Effector memory CD4-positive, alpha-beta T cell (primary cell): ENCODE data around the gene ABCG1.

Experiments used
- DNase-seq, 3 donors: peaks; one replicate each; pipeline ENCODE4 v3.0.0-alpha.2; 2020
- H3K27ac ChIP-seq: 2 replicates; pipeline ENCODE4 v1.7.0; 2013; ENCODE audit warnings: mild to moderate bottlenecking, low read length, moderate library complexity; ENCODE audit not compliant: insufficient read depth, poor library complexity, severe bottlenecking
- H3K27me3 ChIP-seq: replicated peaks from 2 replicates; pipeline ENCODE4 v1.7.0; 2013; ENCODE audit warnings: mild to moderate bottlenecking, low read length; ENCODE audit not compliant: insufficient read depth, control insufficient read depth, poor library complexity, severe bottlenecking
- H3K36me3 ChIP-seq: 2 replicates; pipeline ENCODE4 v1.7.0; 2013; ENCODE audit warnings: mild to moderate bottlenecking, low read length, moderate library complexity; ENCODE audit not compliant: control insufficient read depth, insufficient read depth
- H3K4me1 ChIP-seq: 2 replicates; pipeline ENCODE4 v1.7.0; 2013; ENCODE audit warnings: low read length, mild to moderate bottlenecking; ENCODE audit not compliant: control insufficient read depth, insufficient read depth, poor library complexity, severe bottlenecking
- H3K4me3 ChIP-seq: 2 replicates; pipeline ENCODE4 v1.7.0; 2013; ENCODE audit warnings: low read length, low read depth, mild to moderate bottlenecking; ENCODE audit not compliant: insufficient read depth, poor library complexity, severe bottlenecking
- H3K9me3 ChIP-seq: 2 replicates; pipeline ENCODE4 v1.7.0; 2013; ENCODE audit warnings: mild to moderate bottlenecking, low read length, moderate library complexity; ENCODE audit not compliant: control insufficient read depth

Gene ABCG1

DNA sequence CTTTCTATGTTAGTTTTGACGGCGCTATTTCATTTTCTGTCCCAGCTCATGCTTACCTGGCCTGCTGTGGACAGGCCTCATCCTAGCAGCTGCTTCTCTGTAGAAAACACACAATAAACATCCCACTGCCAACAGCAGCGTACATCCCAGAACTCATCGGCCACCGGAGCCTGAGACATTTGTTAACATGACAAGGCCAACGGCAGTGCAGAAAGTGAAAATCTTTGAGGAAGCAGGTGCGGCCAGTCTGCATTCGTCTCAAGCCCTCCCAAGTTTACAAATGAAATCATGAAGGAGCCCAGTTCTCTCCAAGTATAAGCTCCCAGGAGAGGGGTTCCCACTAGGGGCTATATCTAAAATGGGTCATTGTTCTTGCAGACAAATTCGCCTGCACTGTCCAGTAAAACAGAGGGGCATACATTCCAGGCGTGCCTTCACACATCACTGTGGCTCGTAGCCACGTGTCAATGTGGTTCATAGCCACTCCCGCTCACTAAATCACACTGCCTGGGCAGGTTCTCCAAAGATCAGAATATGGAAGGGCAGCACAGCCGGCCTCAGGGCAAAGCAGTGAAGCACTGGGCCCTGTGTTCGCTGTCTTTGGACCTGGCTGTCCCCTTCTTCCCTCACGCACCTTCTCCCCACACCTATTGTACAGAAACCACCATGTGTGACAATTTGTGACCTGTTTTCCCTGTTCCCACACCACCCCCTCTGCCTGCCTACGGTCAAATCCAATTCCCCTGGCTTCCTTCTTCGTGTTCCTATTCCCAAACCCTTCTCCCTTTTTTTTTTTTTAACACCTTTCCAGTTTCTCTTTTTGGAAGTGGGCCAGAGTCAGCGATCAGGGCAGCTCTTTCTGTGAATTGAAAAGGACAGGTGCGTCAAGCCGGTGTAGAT lies 27.0 kb upstream of the ABCG1 start:
- no peak overlapping the region for H3K27ac ChIP-seq
- H3K9me3 ChIP-seq: no peaks in the 10 kb centered on the region
- DNase-seq: no peak
- no peak overlapping the region for H3K4me3 ChIP-seq
- H3K27me3 ChIP-seq: no peaks in the 10 kb centered on the region
- no peaks in the 10 kb centered on the region for H3K36me3 ChIP-seq
- peaks cover 49% of the 10 kb centered on the region for H3K4me1 ChIP-seq

DNA sequence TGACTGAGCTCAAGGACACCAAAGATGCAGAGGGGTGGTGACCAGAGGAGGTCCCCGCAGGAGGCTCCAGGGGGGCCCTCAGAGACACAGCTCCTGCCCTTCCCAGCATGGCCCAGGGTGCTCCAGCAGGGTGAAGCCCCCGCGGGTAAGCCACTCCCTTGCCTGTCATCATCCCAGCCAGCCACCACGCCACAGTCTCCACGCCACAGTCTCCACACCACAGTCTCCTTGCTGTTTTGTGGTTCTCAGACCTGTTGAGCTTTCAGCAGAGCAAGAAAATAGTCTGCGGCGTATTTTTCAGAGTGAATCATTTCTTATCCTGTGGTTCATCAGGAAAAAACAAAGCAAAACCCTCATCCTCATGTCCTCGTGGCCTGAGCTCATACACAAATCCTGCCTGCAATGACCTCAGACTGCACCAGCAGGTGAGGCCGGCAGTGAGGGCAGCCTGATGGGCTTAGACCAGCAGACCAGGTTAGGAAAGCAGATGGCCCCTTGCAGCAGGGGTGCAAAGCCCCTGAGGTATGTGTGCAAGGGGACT lies 25.7 kb upstream of the ABCG1 start:
- H3K27me3 ChIP-seq: no peaks in the 10 kb centered on the region
- H3K4me3 ChIP-seq: no peak overlapping the region
- peaks cover 38% of the 10 kb centered on the region for H3K4me1 ChIP-seq
- no peak overlapping the region for H3K27ac ChIP-seq
- H3K36me3 ChIP-seq: no peaks in the 10 kb centered on the region
- no peaks in the 10 kb centered on the region for H3K9me3 ChIP-seq
- peak; percentile 31 to 64 (median 55) for DNase-seq

- H3K4me1 ChIP-seq: peaks cover 38% of the 10 kb centered on the region
- no peaks in the 10 kb centered on the region for H3K9me3 ChIP-seq
- H3K27ac ChIP-seq: no peak overlapping the region
- no peaks in the 10 kb centered on the region for H3K36me3 ChIP-seq
- no peak overlapping the region for H3K4me3 ChIP-seq
- H3K27me3 ChIP-seq: no peaks in the 10 kb centered on the region
- DNase-seq: no peak
Observed at GRCh38 chr21:42193721-42194120, 25.2 kb upstream of the ABCG1 start.

DNA sequence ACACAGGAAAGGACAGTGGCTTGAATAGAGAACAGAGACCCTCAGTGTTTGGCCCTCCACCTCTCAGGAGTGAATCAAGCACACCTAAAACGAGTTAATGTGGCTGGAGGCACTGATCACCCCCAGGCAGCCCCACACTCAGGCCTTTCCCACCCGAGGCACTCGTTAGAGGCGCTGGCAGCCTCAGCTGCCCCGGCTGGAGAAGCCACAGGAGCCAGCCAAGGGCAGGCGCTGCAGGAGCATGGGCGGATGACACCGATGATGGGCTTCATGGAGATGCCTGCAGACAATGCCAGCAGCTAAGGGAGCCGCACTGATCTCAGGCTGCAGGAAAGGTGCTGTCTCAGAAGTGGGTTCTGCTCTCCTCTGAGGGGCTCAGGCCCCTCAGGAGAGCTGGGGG lies 24.1 kb upstream of the ABCG1 start:
- no peak overlapping the region for H3K4me3 ChIP-seq
- no peak overlapping the region for H3K27ac ChIP-seq
- H3K4me1 ChIP-seq: peaks cover 36% of the 10 kb centered on the region
- no peaks in the 10 kb centered on the region for H3K36me3 ChIP-seq
- H3K9me3 ChIP-seq: no peaks in the 10 kb centered on the region
- no peak for DNase-seq
- no peaks in the 10 kb centered on the region for H3K27me3 ChIP-seq

DNA sequence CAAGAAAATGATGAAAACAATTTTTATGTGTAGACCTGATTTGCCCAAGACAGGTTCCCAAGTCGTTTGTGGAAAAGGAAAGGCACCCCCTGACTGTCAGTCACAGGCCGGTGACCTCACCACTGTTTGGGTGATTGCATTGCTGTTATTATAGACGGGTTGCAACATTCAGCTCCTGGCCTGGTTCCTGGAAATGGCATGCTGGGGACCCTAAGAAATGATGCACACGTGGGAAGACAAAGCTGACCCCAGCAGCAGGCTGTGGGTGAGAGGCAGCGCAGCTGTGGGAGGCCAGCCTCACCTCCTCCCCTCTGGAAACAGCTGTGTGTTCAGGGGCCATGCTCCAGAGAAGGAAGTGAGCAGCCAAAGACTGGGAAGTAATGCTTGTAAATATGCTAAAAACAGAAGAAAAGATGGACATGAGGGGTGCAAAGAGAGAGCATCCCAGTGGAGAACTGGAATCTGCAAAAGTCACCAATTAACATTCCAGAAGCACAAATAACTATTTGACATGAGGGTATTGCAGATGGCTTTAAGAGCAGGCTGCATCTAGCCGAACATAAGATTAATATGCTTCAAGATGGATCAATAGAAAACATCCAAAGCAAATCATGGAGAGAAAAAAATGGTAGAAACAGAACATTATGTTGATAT lies 23.4 kb upstream of the ABCG1 start:
- no peak for DNase-seq
- no peaks in the 10 kb centered on the region for H3K36me3 ChIP-seq
- H3K27ac ChIP-seq: no peak overlapping the region
- peaks cover 29% of the 10 kb centered on the region for H3K4me1 ChIP-seq
- no peaks in the 10 kb centered on the region for H3K27me3 ChIP-seq
- H3K9me3 ChIP-seq: no peaks in the 10 kb centered on the region
- no peak overlapping the region for H3K4me3 ChIP-seq

DNA sequence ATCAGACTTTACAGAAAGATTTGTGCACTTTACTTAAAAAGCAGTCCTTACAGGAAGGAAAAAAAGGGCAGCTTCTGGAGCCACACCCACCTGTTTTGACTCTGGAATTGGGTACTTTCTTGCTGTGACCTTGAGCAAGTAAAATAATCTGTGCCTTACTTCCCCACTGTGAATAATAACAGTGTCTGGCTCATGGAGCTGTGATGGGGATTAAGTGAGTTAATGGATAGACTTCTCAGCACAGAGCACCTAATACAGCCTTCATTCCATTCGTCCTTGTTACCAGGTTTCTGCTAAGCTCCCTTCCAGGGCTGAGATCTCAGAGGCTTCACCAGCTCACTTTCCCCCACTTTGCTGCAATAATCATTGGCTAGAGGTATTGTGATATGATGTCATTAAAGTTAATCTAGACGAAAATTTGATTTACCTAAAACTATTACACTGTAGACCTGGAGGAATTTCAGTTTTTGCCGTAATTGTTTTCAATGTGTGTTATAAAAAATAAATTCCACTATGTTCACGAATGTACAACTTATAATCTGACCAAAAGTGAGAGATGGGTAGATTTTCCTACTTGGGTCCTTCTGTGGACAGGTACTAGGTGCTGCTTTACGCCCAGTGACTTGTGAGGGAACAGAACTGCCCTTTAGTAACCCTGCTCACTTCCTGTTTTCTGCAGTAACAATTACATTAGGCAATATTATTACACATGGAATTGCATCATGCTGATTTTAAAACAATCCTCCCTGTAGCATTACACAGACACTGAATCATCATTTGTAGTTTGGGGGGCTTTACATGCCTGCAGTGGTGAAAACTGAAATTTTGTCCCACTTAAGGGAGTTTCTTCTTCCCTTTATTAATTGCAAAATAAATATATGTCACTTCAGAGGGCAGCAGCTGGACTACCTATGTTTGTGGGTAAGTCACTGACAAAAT lies 19.7 kb upstream of the ABCG1 start:
- Histone ChIP-seq H3K4me1 (peaks cover 15% of the 10 kb centered on the region), H3K9me3 (no peaks in the 10 kb centered on the region), H3K27ac (peak overlapping the region; percentile 30), H3K36me3 (no peaks in the 10 kb centered on the region), H3K4me3 (no peak overlapping the region), H3K27me3 (no peaks in the 10 kb centered on the region)
- no peak for DNase-seq

- no peak for DNase-seq
- H3K9me3 ChIP-seq: no peaks in the 10 kb centered on the region
- no peaks in the 10 kb centered on the region for H3K27me3 ChIP-seq
- no peak overlapping the region for H3K27ac ChIP-seq
- H3K4me1 ChIP-seq: peaks cover 15% of the 10 kb centered on the region
- no peak overlapping the region for H3K4me3 ChIP-seq
- H3K36me3 ChIP-seq: no peaks in the 10 kb centered on the region
Observed at GRCh38 chr21:42199868-42200463, 19.0 kb upstream of the ABCG1 start.

DNA sequence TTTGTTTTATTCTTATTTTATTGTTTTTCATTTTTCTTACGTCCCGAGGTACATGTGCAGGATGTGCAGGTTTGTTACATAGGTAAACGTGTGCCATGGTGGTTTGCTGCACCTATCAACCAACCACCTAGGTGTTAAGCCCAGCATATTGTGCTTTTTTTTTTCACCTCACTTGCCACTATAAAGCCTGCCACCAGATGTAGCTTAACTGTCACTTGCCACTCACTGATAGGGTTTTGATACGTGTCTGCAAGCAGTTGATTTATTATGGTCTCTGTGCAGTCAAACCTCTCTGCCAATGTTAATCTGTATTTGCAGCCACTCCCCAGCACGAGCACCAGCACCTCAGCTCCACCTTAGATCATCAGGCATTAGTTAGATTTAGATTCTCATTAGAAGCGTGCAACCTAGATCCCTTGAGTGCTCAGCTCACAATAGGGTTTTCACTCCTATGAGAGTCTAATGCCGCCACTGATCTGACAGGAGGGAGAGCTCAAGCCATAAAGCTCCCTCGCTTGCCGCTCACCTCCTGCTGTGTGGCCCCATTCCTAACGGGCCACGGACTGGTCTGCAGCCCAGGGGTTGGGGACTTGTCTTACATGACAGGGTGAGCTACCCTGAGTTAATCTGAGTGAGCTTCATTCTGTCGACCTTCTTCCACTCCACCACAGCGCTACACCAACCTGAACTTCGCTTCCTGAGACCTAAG lies 17.9 kb upstream of the ABCG1 start:
- no peak overlapping the region for H3K4me3 ChIP-seq
- H3K4me1 ChIP-seq: peaks cover 15% of the 10 kb centered on the region

GRCh38 chr21:42201615-42202161 lies 17.3 kb upstream of the ABCG1 start:
- H3K27ac ChIP-seq: no peak overlapping the region
- H3K9me3 ChIP-seq: no peaks in the 10 kb centered on the region
- H3K4me3 ChIP-seq: no peak overlapping the region
- peaks cover 15% of the 10 kb centered on the region for H3K4me1 ChIP-seq
- no peaks in the 10 kb centered on the region for H3K27me3 ChIP-seq
- no peak for DNase-seq
- no peaks in the 10 kb centered on the region for H3K36me3 ChIP-seq

More for the DNA sequence above, 17.9 kb upstream of the ABCG1 start:
- no peak for DNase-seq
- no peaks in the 10 kb centered on the region for H3K27me3 ChIP-seq
- H3K36me3 ChIP-seq: no peaks in the 10 kb centered on the region
- no peaks in the 10 kb centered on the region for H3K9me3 ChIP-seq
- no peak overlapping the region for H3K27ac ChIP-seq
